ENCODE results near the gene SALL1.

- no peak for TF ChIP-seq CTCF (IDR thresholded peaks at IDR 0.05)
- TF ChIP-seq POLR2A (IDR thresholded peaks at IDR 0.05) = no peak
Observed at GRCh38 chr16:51152691-51153576, 1.9 kb upstream of the SALL1 start.
